ENCODE data around the gene UQCC2.

DNA sequence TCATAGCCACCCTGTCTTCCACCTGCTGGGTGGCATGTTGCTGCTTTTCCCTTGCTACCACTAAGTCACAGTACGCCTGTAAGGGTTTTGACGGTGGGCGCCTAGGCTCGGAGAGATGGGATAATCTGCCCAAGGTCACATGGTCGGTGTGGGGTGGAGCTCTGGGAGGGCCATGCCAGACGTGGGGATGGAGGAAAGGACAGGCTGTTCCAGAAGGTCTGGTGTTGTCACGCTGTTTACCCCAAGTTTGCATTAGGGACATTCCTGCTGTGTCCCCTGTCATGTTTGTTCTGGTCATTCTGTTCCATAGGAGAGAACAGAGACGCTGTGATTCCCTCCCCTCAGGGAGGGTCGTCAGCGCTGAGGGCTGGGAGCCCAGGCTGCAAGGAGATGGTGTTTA is 19.1 kb upstream of the UQCC2 start:
- TF ChIP-seq, protein P1, sequence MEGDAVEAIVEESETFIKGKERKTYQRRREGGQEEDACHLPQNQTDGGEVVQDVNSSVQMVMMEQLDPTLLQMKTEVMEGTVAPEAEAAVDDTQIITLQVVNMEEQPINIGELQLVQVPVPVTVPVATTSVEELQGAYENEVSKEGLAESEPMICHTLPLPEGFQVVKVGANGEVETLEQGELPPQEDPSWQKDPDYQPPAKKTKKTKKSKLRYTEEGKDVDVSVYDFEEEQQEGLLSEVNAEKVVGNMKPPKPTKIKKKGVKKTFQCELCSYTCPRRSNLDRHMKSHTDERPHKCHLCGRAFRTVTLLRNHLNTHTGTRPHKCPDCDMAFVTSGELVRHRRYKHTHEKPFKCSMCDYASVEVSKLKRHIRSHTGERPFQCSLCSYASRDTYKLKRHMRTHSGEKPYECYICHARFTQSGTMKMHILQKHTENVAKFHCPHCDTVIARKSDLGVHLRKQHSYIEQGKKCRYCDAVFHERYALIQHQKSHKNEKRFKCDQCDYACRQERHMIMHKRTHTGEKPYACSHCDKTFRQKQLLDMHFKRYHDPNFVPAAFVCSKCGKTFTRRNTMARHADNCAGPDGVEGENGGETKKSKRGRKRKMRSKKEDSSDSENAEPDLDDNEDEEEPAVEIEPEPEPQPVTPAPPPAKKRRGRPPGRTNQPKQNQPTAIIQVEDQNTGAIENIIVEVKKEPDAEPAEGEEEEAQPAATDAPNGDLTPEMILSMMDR (IDR thresholded peaks at IDR 0.05), result no peak
- no peak for TF ChIP-seq POLR2A (IDR thresholded peaks at IDR 0.05)
